ENCODE results near the gene SLC38A8.

SLC38A8 gene

DNA sequence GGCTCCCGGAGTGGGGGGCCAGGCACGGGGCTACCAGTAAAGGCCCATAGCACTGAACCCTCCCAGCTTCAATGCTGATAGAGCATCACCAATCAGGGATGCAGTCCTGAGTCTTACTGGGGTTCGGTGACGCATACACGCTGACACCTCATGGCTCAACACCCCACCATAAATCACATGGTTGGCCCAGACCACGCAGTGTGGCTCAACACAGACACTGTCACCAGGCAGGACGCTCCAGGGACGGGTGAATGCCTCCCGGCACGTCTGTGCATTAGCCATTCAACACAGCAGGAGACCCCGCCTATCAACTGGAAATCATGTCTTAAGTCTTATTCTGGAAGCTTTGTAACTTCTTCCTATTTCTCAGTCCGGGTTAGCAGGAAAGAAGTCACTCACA is 39.6 kb downstream of the SLC38A8 start:
- Histone ChIP-seq H3K36me3 (no peaks in the 10 kb centered on the region), H3K27ac (no peak overlapping the region), H3K4me3 (ENCODE audit: low read depth, low read length) (no peak overlapping the region), H3K27me3 (ENCODE audit: insufficient read depth, low read depth, severe bottlenecking) (no peaks in the 10 kb centered on the region), H3K9me3 (ENCODE audit: severe bottlenecking) (no peaks in the 10 kb centered on the region)
- DNase-seq: no peak
- TF ChIP-seq CTCF (IDR thresholded peaks at IDR 0.05; ENCODE audit: low read depth, low read length): no peak

DNA sequence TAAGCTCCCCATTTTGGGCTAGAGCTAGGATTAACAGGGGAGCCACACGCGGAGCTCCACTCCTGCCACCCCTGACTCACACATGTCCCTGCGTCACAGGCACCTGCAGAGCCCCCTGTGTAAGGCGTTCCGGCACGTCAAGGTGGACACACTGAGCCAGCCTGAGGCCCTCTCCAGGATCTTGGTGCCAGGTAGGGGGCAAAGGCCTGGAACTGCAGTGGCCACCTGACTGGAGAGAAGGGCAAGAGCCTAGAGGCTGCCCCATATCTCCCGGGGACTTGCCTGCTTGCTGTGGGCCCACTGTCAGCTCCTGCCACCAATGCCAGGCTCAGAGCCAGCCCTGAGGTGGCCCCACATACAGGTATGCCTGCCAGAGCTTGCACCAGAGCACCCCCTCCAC is 40.9 kb downstream of the SLC38A8 start:
- H3K4me3 ChIP-seq (ENCODE audit: low read depth, low read length): no peak overlapping the region
- H3K27me3 ChIP-seq (ENCODE audit: insufficient read depth, low read depth, severe bottlenecking): no peaks in the 10 kb centered on the region
- no peaks in the 10 kb centered on the region for H3K36me3 ChIP-seq
- H3K27ac ChIP-seq: no peak overlapping the region
- no peak for TF ChIP-seq CTCF (IDR thresholded peaks at IDR 0.05; ENCODE audit: low read depth, low read length)
- DNase-seq: no peak
- H3K9me3 ChIP-seq (ENCODE audit: severe bottlenecking): no peaks in the 10 kb centered on the region

DNA sequence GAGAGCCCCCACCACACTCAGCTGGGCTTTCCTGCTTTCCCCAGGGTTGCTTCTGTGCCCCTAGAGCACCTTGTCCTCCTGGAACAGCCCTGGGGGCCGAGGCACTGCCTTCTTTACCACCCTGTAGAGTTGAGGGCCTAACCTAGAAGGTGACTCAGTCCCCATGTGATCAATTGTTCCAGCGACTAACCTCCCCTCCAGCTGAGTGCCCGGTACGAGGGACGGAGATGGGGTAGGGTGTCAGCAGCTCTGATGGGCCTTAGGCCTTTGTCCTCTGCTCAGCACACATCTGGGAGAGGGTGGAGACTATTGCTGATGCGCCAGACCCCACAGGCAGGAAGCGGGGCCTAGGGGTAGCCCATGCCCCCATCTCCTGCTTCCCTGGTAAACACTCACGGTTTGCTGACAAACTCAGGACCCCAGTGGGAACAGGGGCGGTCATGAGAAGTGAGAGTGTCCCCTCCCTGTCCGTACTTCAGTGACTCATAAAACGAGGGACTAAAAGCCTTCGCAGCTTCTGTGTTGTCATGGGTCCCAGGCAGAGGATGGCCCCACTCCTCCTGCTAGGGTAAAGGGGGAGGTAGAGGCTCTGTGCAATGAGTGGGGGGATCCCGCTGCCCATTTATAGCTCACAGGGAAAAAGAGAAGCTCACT is 41.5 kb downstream of the SLC38A8 start:
- no peak for DNase-seq
- H3K4me3 ChIP-seq (ENCODE audit: low read depth, low read length): no peak overlapping the region
- no peaks in the 10 kb centered on the region for H3K27me3 ChIP-seq (ENCODE audit: insufficient read depth, low read depth, severe bottlenecking)
- no peak for TF ChIP-seq CTCF (IDR thresholded peaks at IDR 0.05; ENCODE audit: low read depth, low read length)
- no peak overlapping the region for H3K27ac ChIP-seq
- H3K36me3 ChIP-seq: no peaks in the 10 kb centered on the region
- no peaks in the 10 kb centered on the region for H3K9me3 ChIP-seq (ENCODE audit: severe bottlenecking)

DNA sequence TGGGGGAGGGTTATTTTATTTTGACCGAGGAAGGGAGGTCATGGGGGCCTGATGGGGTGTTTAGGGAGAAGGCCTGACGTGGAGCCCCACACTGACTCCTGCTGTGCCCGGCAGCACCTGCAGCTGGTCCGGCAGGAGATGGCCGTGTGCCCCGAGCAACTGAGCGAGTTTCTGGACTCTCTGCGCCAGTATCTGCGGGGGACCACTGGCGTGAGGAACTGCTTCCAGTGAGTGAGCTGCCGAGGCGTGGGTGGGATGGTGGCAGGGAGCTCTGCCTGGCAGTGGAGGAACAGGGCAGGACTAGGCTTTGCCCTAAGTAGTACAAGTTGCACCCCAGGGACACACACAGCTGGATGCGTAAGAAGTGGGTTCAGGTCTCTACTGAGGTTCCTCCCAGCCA is 44.5 kb downstream of the SLC38A8 start:
- Histone ChIP-seq H3K36me3 (no peaks in the 10 kb centered on the region), H3K27me3 (ENCODE audit: insufficient read depth, low read depth, severe bottlenecking) (no peaks in the 10 kb centered on the region), H3K4me3 (ENCODE audit: low read depth, low read length) (no peak overlapping the region), H3K9me3 (ENCODE audit: severe bottlenecking) (no peaks in the 10 kb centered on the region), H3K27ac (no peak overlapping the region)
- DNase-seq: no peak
- no peak for TF ChIP-seq CTCF (IDR thresholded peaks at IDR 0.05; ENCODE audit: low read depth, low read length)

GRCh38 chr16:83996481-83997252 is 45.9 kb downstream of the SLC38A8 start:
- H3K9me3 ChIP-seq (ENCODE audit: severe bottlenecking): no peaks in the 10 kb centered on the region
- TF ChIP-seq CTCF (IDR thresholded peaks at IDR 0.05; ENCODE audit: low read depth, low read length): no peak
- H3K4me3 ChIP-seq (ENCODE audit: low read depth, low read length): no peak overlapping the region
- no peak for DNase-seq
- H3K27me3 ChIP-seq (ENCODE audit: insufficient read depth, low read depth, severe bottlenecking): no peaks in the 10 kb centered on the region
- no peak overlapping the region for H3K27ac ChIP-seq
- H3K36me3 ChIP-seq: no peaks in the 10 kb centered on the region
